BJ (cell line): ENCODE measurements around the gene DCANP1. TPM values are rescaled to one million over a fixed set of nuclear protein-coding genes. Genes with fewer than 3 reads are reported as not detected.

Source experiments
- CTCF ChIA-PET: fragments of 350-600 bp; formaldehyde crosslinking; extraction: SDS; loops from one replicate; lab custom pipeline; 2021; ENCODE audit warnings: antibody characterized with exemption, inconsistent platforms; lab: Yijun Ruan, JAX
- POLR2A ChIA-PET: fragments of 300-600 bp; sonication (Branson Sonifier 250); formaldehyde crosslinking; extraction: SDS; loops from one replicate; lab custom pipeline; 2021; ENCODE audit warnings: antibody characterized with exemption; lab: Charles Lee
- DNase-seq: peaks from one replicate; pipeline ENCODE4 v3.0.0-alpha.2; 2011; ENCODE audit warnings: low read depth
- H3K27me3 ChIP-seq: 2 replicates; pipeline ENCODE4 v1.6.0; 2011; ENCODE audit warnings: low read length; ENCODE audit not compliant: control insufficient read depth, insufficient read depth
- H3K36me3 ChIP-seq: 2 replicates; pipeline ENCODE4 v1.5.1; 2011; ENCODE audit warnings: low read length; ENCODE audit not compliant: control insufficient read depth, insufficient read depth
- H3K4me3 ChIP-seq: 2 replicates; pipeline ENCODE4 v1.5.1; 2011; ENCODE audit warnings: low read depth, mild to moderate bottlenecking, control low read depth, low read length
- polyA plus RNA-seq: library from polyadenylated mRNA; depleted of rRNA; stranded (reverse); fragments of >200 nt; gene quantifications from 2 replicates; pipeline ENCODE4 v1.2.3, GENCODE V29; 2011
- TF ChIP-seq, protein P1 (sequence below): IDR thresholded peaks from 2 replicates; pipeline ENCODE4 v1.5.1; 2011; ENCODE audit warnings: low read depth, mild to moderate bottlenecking, control low read depth, inconsistent platforms, low read length, moderate library complexity; ENCODE audit not compliant: insufficient read depth

The DCANP1 gene
- polyA plus RNA-seq, 1 experiment = not detected

- peak; percentile 44 for DNase-seq
- H3K27me3 ChIP-seq = no peaks in the 10 kb centered on the region; the same call in none of the 2 replicates
- CTCF ChIA-PET = interaction anchor here (1.0 to 2.4 kb wide), 5 partner anchors 9 to 103 kb away, joined by 3 to 7 read pairs (median 4); no protein-coding TSS in a partner anchor
- H3K4me3 ChIP-seq = no peak overlapping the region
- POLR2A ChIA-PET = no interaction called here
- TF ChIP-seq, protein P1, sequence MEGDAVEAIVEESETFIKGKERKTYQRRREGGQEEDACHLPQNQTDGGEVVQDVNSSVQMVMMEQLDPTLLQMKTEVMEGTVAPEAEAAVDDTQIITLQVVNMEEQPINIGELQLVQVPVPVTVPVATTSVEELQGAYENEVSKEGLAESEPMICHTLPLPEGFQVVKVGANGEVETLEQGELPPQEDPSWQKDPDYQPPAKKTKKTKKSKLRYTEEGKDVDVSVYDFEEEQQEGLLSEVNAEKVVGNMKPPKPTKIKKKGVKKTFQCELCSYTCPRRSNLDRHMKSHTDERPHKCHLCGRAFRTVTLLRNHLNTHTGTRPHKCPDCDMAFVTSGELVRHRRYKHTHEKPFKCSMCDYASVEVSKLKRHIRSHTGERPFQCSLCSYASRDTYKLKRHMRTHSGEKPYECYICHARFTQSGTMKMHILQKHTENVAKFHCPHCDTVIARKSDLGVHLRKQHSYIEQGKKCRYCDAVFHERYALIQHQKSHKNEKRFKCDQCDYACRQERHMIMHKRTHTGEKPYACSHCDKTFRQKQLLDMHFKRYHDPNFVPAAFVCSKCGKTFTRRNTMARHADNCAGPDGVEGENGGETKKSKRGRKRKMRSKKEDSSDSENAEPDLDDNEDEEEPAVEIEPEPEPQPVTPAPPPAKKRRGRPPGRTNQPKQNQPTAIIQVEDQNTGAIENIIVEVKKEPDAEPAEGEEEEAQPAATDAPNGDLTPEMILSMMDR = no peak
- no peaks in the 10 kb centered on the region for H3K36me3 ChIP-seq
These were observed 1.8 kb upstream of the DCANP1 start for GRCh38 chr5:135448791-135449507.

DNA sequence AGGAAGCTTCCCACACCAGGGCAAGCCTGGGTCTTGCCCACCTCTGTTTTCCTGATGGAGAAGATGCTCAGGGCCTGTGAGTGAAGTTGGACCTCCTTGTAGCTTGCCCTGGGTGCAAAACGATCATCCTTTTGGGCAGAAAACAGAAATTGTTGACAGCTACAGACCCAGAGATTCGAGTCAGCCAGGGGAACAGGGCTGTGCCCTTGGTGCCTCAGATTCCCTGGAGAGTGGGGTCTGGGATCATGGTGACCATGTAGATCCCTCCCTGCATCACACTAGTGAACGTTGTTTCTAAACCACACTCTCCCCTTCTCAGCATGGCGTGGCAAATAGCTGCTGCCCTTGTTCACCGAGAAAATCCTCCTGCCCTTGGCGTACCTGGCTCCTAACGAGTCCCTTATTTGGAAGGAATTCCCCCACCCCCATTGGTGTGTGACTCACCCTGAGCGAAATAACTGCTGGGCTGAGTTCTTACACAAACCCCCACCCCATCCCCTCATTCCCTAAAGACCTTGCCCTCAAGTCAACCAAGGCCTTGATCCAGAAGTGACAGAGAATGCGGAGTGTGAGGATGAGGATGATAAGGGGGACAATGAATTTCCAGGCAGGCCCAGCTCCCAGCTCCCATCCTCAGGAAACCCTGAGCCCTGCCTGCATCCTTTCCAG is 1.1 kb upstream of the DCANP1 start:
- TF ChIP-seq, protein P1 = no peak
- no peaks in the 10 kb centered on the region; the same call in none of the 2 replicates for H3K27me3 ChIP-seq
- POLR2A ChIA-PET = no interaction called here
- CTCF ChIA-PET = interaction anchor here (1.0 to 2.4 kb wide), 6 partner anchors 9 to 104 kb away, joined by 3 to 7 read pairs (median 4); no protein-coding TSS in a partner anchor
- no peak for DNase-seq
- H3K36me3 ChIP-seq = no peaks in the 10 kb centered on the region
- no peak overlapping the region for H3K4me3 ChIP-seq

DNA sequence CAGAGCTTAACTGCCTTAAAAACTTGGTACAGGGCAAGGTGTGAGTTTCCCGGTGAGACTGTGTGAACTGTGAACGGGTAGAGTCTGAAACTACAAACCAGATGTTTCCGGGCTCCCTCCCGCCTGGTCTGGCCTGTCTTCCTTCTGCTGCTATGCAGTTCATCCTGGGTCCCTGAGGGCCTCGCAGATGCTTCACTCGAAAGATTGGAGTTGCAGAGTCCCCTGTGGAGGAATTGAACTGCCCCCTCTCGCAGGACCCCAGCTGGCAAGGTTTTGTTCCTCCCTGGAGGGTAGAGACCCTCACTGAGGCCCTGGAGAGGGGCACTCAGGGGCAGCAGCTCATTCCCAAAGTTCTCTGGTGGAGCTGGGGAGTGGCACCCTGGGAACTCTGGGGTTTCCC is 533 bp downstream of the DCANP1 start:
- TF ChIP-seq, protein P1 = no peak
- no peak for DNase-seq
- Histone ChIP-seq H3K27me3 (no peaks in the 10 kb centered on the region; the same call in none of the 2 replicates), H3K36me3 (no peaks in the 10 kb centered on the region), H3K4me3 (no peak overlapping the region)
- ChIA-PET CTCF (interaction anchor here (1.0 to 1.5 kb wide), 4 partner anchors 8 to 106 kb away, joined by 3 to 4 read pairs (median 3); no protein-coding TSS in a partner anchor), POLR2A (no interaction called here)

- DNase-seq = no peak
- Histone ChIP-seq H3K27me3 (no peaks in the 10 kb centered on the region; the same call in none of the 2 replicates), H3K4me3 (no peak overlapping the region), H3K36me3 (no peaks in the 10 kb centered on the region)
- ChIA-PET CTCF (interaction anchor here (1.0 to 1.5 kb wide), 5 partner anchors 8 to 106 kb away, joined by 3 to 4 read pairs (median 3); no protein-coding TSS in a partner anchor), POLR2A (no interaction called here)
- TF ChIP-seq, protein P1 = no peak
These were observed 942 bp downstream of the DCANP1 start for GRCh38 chr5:135446206-135446605.
